Neural progenitor cell (in vitro differentiated cells): ENCODE data around the gene MAP3K6.
"Not testable (repeated sequence)": the region's sequence is repeated elsewhere in the genome, so short reads cannot be mapped to it uniquely, and the experiment has no call there.

ENCODE experiments used
- CTCF ChIP-seq: fragments of 200-600 bp; sonication (generic); IDR thresholded peaks from 2 replicates; pipeline ENCODE4 v1.5.1; 2017; ENCODE audit warnings: antibody characterized with exemption, mild to moderate bottlenecking
- EZH2 ChIP-seq: fragments of 200-600 bp; sonication (generic); IDR thresholded peaks from 2 replicates; pipeline ENCODE4 v1.6.1; 2017; ENCODE audit warnings: antibody characterized with exemption, mild to moderate bottlenecking, moderate library complexity
- EZH2phosphoT487 ChIP-seq: fragments of 200-600 bp; sonication (generic); IDR thresholded peaks from 2 replicates; pipeline ENCODE4 v1.6.1; 2017; ENCODE audit warnings: antibody characterized with exemption

GRCh38 chr1:27405598-27406361, 39.0 kb upstream of the MAP3K6 start:
- TF ChIP-seq CTCF: peak; percentile 42
- not testable (repeated sequence) for TF ChIP-seq EZH2, EZH2phosphoT487
